ENCODE measurements around the gene FGF14. TPM values are rescaled to one million over a fixed set of nuclear protein-coding genes. Genes with fewer than 3 reads are reported as not detected.
A peak's percentile ranks its signal among the peaks of the same experiment; 100 is the strongest.

FGF14 gene
- 2.9 TPM for total RNA-seq
- long read RNA-seq, partial matches to known transcripts: 2 of 4 reads
- long read RNA-seq, other reads (novel, unspliced or antisense): 2 of 4 reads

DNA sequence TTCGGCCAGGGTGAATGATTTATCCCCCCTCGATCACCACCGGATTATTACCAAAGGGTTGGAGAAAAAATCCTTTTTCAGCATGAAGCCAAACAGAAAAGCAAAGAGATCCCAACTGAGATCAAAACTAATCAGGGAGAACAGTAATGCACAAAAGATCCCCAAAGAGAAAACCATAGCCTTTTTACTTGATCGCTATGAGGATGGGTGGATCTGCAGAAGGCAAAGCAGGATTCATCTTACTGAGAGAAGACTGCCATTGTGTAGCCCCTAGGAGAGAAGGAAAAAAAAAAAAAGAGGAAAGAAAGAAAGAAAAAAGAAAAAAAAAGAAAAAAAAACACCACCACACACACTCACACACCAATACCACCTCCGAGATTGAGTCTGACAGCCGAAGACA lies at the start of gene FGF14:
Gene FGF14 (minus strand): TSS at position 283 of the 400 bp plus-strand sequence.
- Histone ChIP-seq H3K36me3 (no peaks in the 10 kb centered on the region), H3K27me3 (ENCODE audit: low read depth) (peaks cover 25% of the 10 kb centered on the region), H3K9me3 (replicated peaks) (no peaks in the 10 kb centered on the region), H3K4me1 (peaks cover 28% of the 10 kb centered on the region), H3K4me3 (peak within 1 kb of the TSS; percentile 74), H3K27ac (replicated peaks) (peak within 1 kb of the TSS; percentile 39)
- intact Hi-C loops (cut with micrococcal nuclease): no loop called here
- DNase-seq: no peak
- no peak for TF ChIP-seq CTCF (IDR thresholded peaks at IDR 0.05; ENCODE audit: borderline replicate concordance)

DNA sequence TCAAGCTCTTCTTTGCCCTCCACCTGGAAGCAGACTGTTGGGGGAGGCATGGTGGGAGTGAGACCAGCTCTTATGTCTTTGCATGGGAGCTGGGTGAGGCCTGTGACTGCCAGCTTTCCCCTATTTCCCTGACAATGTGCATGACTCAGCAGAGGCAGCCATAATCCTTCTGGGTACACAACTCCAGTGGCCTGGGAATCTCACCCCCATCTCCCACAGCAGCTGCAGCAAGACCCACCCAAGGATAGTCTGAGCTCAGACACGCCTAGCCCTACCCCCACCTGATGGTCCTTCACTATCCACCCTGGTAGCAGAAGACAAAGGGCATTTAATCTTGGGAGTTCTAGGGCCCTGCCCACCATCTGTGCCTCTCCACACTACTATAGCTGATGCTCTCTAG lies 41.4 kb upstream of the FGF14 start:
- no peak for DNase-seq
- H3K27ac ChIP-seq (replicated peaks): no peak overlapping the region
- no peaks in the 10 kb centered on the region for H3K4me1 ChIP-seq
- no peaks in the 10 kb centered on the region for H3K36me3 ChIP-seq
- H3K4me3 ChIP-seq: no peak overlapping the region
- intact Hi-C loops (cut with micrococcal nuclease): no loop called here
- peaks cover 12% of the 10 kb centered on the region for H3K27me3 ChIP-seq (ENCODE audit: low read depth)
- TF ChIP-seq CTCF (IDR thresholded peaks at IDR 0.05; ENCODE audit: borderline replicate concordance): no peak
- peaks cover 6% of the 10 kb centered on the region for H3K9me3 ChIP-seq (replicated peaks)

GRCh38 chr13:102441085-102441484 lies 39.2 kb upstream of the FGF14 start:
- Histone ChIP-seq H3K4me3 (no peak overlapping the region), H3K27me3 (ENCODE audit: low read depth) (peaks cover 12% of the 10 kb centered on the region), H3K9me3 (replicated peaks) (peaks cover 6% of the 10 kb centered on the region), H3K27ac (replicated peaks) (no peak overlapping the region), H3K36me3 (no peaks in the 10 kb centered on the region), H3K4me1 (no peaks in the 10 kb centered on the region)
- TF ChIP-seq CTCF (IDR thresholded peaks at IDR 0.05; ENCODE audit: borderline replicate concordance): no peak
- intact Hi-C loops (cut with micrococcal nuclease): no loop called here
- DNase-seq: no peak

GRCh38 chr13:102440259-102440936 lies 38.5 kb upstream of the FGF14 start:
- no peaks in the 10 kb centered on the region for H3K36me3 ChIP-seq

GRCh38 chr13:102422690-102423089 lies 20.8 kb upstream of the FGF14 start:
- no peak for TF ChIP-seq CTCF (IDR thresholded peaks at IDR 0.05; ENCODE audit: borderline replicate concordance)
- no peak for DNase-seq
- Histone ChIP-seq H3K27me3 (ENCODE audit: low read depth) (no peaks in the 10 kb centered on the region), H3K27ac (replicated peaks) (no peak overlapping the region), H3K4me1 (no peaks in the 10 kb centered on the region), H3K4me3 (no peak overlapping the region), H3K36me3 (no peaks in the 10 kb centered on the region), H3K9me3 (replicated peaks) (peaks cover 48% of the 10 kb centered on the region)
- intact Hi-C loops (cut with micrococcal nuclease): no loop called here

More at GRCh38 chr13:102440259-102440936, 38.5 kb upstream of the FGF14 start:
- no peak for TF ChIP-seq CTCF (IDR thresholded peaks at IDR 0.05; ENCODE audit: borderline replicate concordance)
- H3K4me1 ChIP-seq: no peaks in the 10 kb centered on the region
- H3K27me3 ChIP-seq (ENCODE audit: low read depth): peaks cover 12% of the 10 kb centered on the region
- peaks cover 6% of the 10 kb centered on the region for H3K9me3 ChIP-seq (replicated peaks)
- intact Hi-C loops (cut with micrococcal nuclease): no loop called here
- no peak overlapping the region for H3K4me3 ChIP-seq
- DNase-seq: no peak
- no peak overlapping the region for H3K27ac ChIP-seq (replicated peaks)
